HuH-7.5 (cell line): ENCODE results near the gene P2RY6.
A peak's percentile ranks its signal among the peaks of the same experiment; 100 is the strongest.

ENCODE experiments used
- DNase-seq: peaks from one replicate; pipeline ENCODE4 v3.0.0; 2011; ENCODE audit warnings: low spot score

Gene P2RY6

GRCh38 chr11:73297702-73298101, 25.6 kb downstream of the P2RY6 start:
- no peak for DNase-seq

- no peak for DNase-seq
Measured at GRCh38 chr11:73298233-73298632, 26.1 kb downstream of the P2RY6 start.

- DNase-seq, result no peak
Measured at GRCh38 chr11:73299751-73300150, 27.6 kb downstream of the P2RY6 start.

- no peak for DNase-seq
Measured at GRCh38 chr11:73306069-73306841, 34.1 kb downstream of the P2RY6 start.

GRCh38 chr11:73306977-73307322, 34.8 kb downstream of the P2RY6 start:
- DNase-seq, result peak; percentile 36

- peak; percentile 95 for DNase-seq
Measured at GRCh38 chr11:73307323-73308002, 35.3 kb downstream of the P2RY6 start.

- DNase-seq, result peak; percentile 58
Measured at GRCh38 chr11:73308003-73308960, 36.1 kb downstream of the P2RY6 start, which contains the start of gene ARHGEF17. Gene ARHGEF17, plus strand, starts transcription at chr11:73308276. Its CDS starts 363 bp downstream, at chr11:73308639.

GRCh38 chr11:73308961-73309919, 37.1 kb downstream of the P2RY6 start:
- DNase-seq, result peak; percentile 83

GRCh38 chr11:73310076-73310475, 37.9 kb downstream of the P2RY6 start:
- no peak for DNase-seq

- DNase-seq, result no peak
Measured at GRCh38 chr11:73310661-73311393, 38.7 kb downstream of the P2RY6 start.

- DNase-seq, result no peak
Measured at GRCh38 chr11:73311394-73311869, 39.3 kb downstream of the P2RY6 start.

- DNase-seq, result no peak
Measured at GRCh38 chr11:73312036-73312435, 39.9 kb downstream of the P2RY6 start.

GRCh38 chr11:73312851-73313327, 40.8 kb downstream of the P2RY6 start:
- no peak for DNase-seq

GRCh38 chr11:73313652-73314051, 41.5 kb downstream of the P2RY6 start:
- DNase-seq, result no peak

- DNase-seq, result peak; percentile 55
Measured at GRCh38 chr11:73314117-73314961, 42.2 kb downstream of the P2RY6 start.

GRCh38 chr11:73315293-73316020, 43.3 kb downstream of the P2RY6 start:
- DNase-seq, result no peak

GRCh38 chr11:73316422-73316821, 44.3 kb downstream of the P2RY6 start:
- no peak for DNase-seq

GRCh38 chr11:73317373-73317772, 45.2 kb downstream of the P2RY6 start:
- no peak for DNase-seq

- DNase-seq, result no peak
Measured at GRCh38 chr11:73317803-73318202, 45.7 kb downstream of the P2RY6 start.
